Small intestine (tissue), 7 donors: ENCODE results near the gene SLC47A2. TPM values are rescaled to one million over a fixed set of nuclear protein-coding genes. Genes with fewer than 3 reads are reported as not detected.
A peak's percentile ranks its signal among the peaks of the same experiment; 100 is the strongest.

Source experiments
- DNase-seq, 2 donors: peaks; one replicate each; pipeline versions ENCODE4 v3.0.0 to v3.0.0-alpha.2; 2013
- FAIRE-seq: peaks from 2 replicates; lab custom pipeline; 2012; peaks lifted over from hg19 to GRCh38; lab: Jason Lieb, UNC
- H3K27ac ChIP-seq, 3 donors: one replicate each; pipeline ENCODE4 v1.5.1; 2013; ENCODE audit warnings: low read length in 2 of 3, mild to moderate bottlenecking in 2 of 3, control low read depth in 1 of 3, inconsistent platforms in 1 of 3, low read depth in 1 of 3, moderate library complexity in 1 of 3
- H3K27me3 ChIP-seq, 3 donors: one replicate each; pipeline ENCODE4 v1.6.1; 2013; ENCODE audit warnings: low read length in 3 of 3, inconsistent platforms in 1 of 3; ENCODE audit not compliant: control insufficient read depth in 3 of 3, insufficient read depth in 3 of 3
- H3K36me3 ChIP-seq, 3 donors: one replicate each; pipeline ENCODE4 v1.6.1; 2013; ENCODE audit warnings: low read length in 3 of 3, inconsistent platforms in 1 of 3, low read depth in 1 of 3, mild to moderate bottlenecking in 1 of 3, moderate library complexity in 1 of 3; ENCODE audit not compliant: control insufficient read depth in 3 of 3, insufficient read depth in 2 of 3
- H3K4me1 ChIP-seq, 3 donors: one replicate each; pipeline ENCODE4 v1.6.1; 2013; ENCODE audit warnings: low read length in 2 of 3, inconsistent platforms in 1 of 3, low read depth in 1 of 3, mild to moderate bottlenecking in 1 of 3, moderate library complexity in 1 of 3; ENCODE audit not compliant: control insufficient read depth in 3 of 3, insufficient read depth in 2 of 3
- H3K4me3 ChIP-seq, 3 donors: one replicate each; pipeline ENCODE4 v1.5.1; 2013; ENCODE audit warnings: low read length in 3 of 3, control low read depth in 1 of 3, inconsistent platforms in 1 of 3, low read depth in 1 of 3, mild to moderate bottlenecking in 1 of 3, moderate library complexity in 1 of 3
- H3K9me3 ChIP-seq, 2 donors: one replicate each; pipeline ENCODE4 v1.6.1; 2013; ENCODE audit warnings: low read depth in 1 of 2, low read length in 1 of 2; ENCODE audit not compliant: control insufficient read depth in 2 of 2, insufficient read depth in 1 of 2
- WGBS, 3 donors: extraction: QIAGEN DNeasy Blood & Tissue Kit; methylation state at CpG; one replicate each; pipeline ENCODE4 v1.1.7; 2013; 5-methylcytosine and 5-hydroxymethylcytosine counted together
- polyA plus RNA-seq, 4 donors: library from polyadenylated mRNA; stranded (reverse) in 3 of 4; unstranded in 1 of 4; fragments of 200-250 nt in 3 of 4; fragments of 120-200 nt in 1 of 4; gene quantifications; one replicate each; pipeline versions ENCODE4 v1.2.1 to v1.2.3, GENCODE V29; 2013
- donor health status: healthy with polysubstance abuse.
- donor health status: control.
- donor health status: control.
- donor health status: Bipolar disorder and iron deficiency.
- donor health status: healthy.

SLC47A2 gene
- polyA plus RNA-seq, 4 donors, result 0.34 to 1.1 (median 0.54) TPM

- FAIRE-seq (no peak), DNase-seq (no peak)
- Histone ChIP-seq H3K36me3 (no peaks in the 10 kb centered on the region), H3K27me3 (peaks cover 0 to 4% (median 0%) of the 10 kb centered on the region in 3 donors), H3K4me3 (no peak overlapping the region), H3K9me3 (no peaks in the 10 kb centered on the region), H3K4me1 (peaks cover 0 to 10% (median 0%) of the 10 kb centered on the region in 3 donors), H3K27ac (no peak overlapping the region)
- 93 to 97% (median 93%) methylated on average over 3 of the region's 3 CpGs for WGBS, 3 donors
These were observed 34.5 kb upstream of the SLC47A2 start for GRCh38 chr17:19750835-19751234.

- H3K9me3 ChIP-seq, result no peaks in the 10 kb centered on the region
- no peak overlapping the region for H3K4me3 ChIP-seq
- H3K4me1 ChIP-seq, result peaks cover 0 to 17% (median 0%) of the 10 kb centered on the region in 3 donors
- H3K27ac ChIP-seq, result no peak overlapping the region
- H3K27me3 ChIP-seq, result peaks cover 0 to 4% (median 0%) of the 10 kb centered on the region in 3 donors
- no peak for FAIRE-seq
- WGBS, 3 donors, result 87 to 90% (median 89%) methylated on average over 9 of the region's 9 CpGs
- no peaks in the 10 kb centered on the region for H3K36me3 ChIP-seq
- no peak for DNase-seq
These were observed 33.7 kb upstream of the SLC47A2 start for GRCh38 chr17:19750020-19750572.

GRCh38 chr17:19748807-19749193 lies 32.4 kb upstream of the SLC47A2 start:
- peaks cover 0 to 4% (median 0%) of the 10 kb centered on the region in 3 donors for H3K27me3 ChIP-seq
- 59 to 76% (median 60%) methylated on average over 13 of the region's 13 CpGs for WGBS, 3 donors
- no peaks in the 10 kb centered on the region for H3K36me3 ChIP-seq
- H3K27ac ChIP-seq, result no peak overlapping the region
- H3K4me3 ChIP-seq, result no peak overlapping the region
- DNase-seq (no peak), FAIRE-seq (no peak)
- no peaks in the 10 kb centered on the region for H3K9me3 ChIP-seq
- H3K4me1 ChIP-seq, result peaks cover 0 to 22% (median 0%) of the 10 kb centered on the region in 3 donors

- H3K27ac ChIP-seq, result no peak within 1 kb of the TSS
- WGBS, 3 donors, result 15 to 48% (median 26%) methylated on average over 25 of the region's 25 CpGs
- peaks cover 0 to 4% (median 0%) of the 10 kb centered on the region in 3 donors for H3K27me3 ChIP-seq
- FAIRE-seq (no peak), DNase-seq (peak; percentile 37 to 73)
- H3K4me1 ChIP-seq, result peaks cover 0 to 22% (median 0%) of the 10 kb centered on the region in 3 donors
- H3K36me3 ChIP-seq, result no peaks in the 10 kb centered on the region
- no peaks in the 10 kb centered on the region for H3K9me3 ChIP-seq
- no peak within 1 kb of the TSS for H3K4me3 ChIP-seq
These were observed 31.7 kb upstream of the SLC47A2 start, which contains the start of gene ALDH3A1 for GRCh38 chr17:19747829-19748806. Gene ALDH3A1, minus strand, starts transcription at chr17:19748298. Its CDS starts 3,169 bp downstream, at chr17:19745129.

- no peak for DNase-seq
- H3K27ac ChIP-seq, result no peak overlapping the region
- no peaks in the 10 kb centered on the region for H3K36me3 ChIP-seq
- H3K4me1 ChIP-seq, result peaks cover 0 to 22% (median 0%) of the 10 kb centered on the region in 3 donors
- WGBS, 3 donors, result 78 to 93% (median 91%) methylated on average over 11 to 13 of the region's 13 CpGs
- no peak overlapping the region for H3K4me3 ChIP-seq
- FAIRE-seq, result no peak
- peaks cover 0 to 4% (median 0%) of the 10 kb centered on the region in 3 donors for H3K27me3 ChIP-seq
- no peaks in the 10 kb centered on the region for H3K9me3 ChIP-seq
These were observed 30.9 kb upstream of the SLC47A2 start for GRCh38 chr17:19747159-19747719.

GRCh38 chr17:19746517-19746916 lies 30.1 kb upstream of the SLC47A2 start:
- DNase-seq (no peak), FAIRE-seq (no peak)
- Histone ChIP-seq H3K36me3 (no peaks in the 10 kb centered on the region), H3K27ac (no peak overlapping the region), H3K4me1 (peaks cover 0 to 22% (median 0%) of the 10 kb centered on the region in 3 donors), H3K27me3 (peaks cover 0 to 4% (median 0%) of the 10 kb centered on the region in 3 donors), H3K4me3 (no peak overlapping the region), H3K9me3 (no peaks in the 10 kb centered on the region)
- WGBS, 3 donors, result 86 to 91% (median 87%) methylated on average over 20 of the region's 20 CpGs

GRCh38 chr17:19744922-19745757 lies 28.8 kb upstream of the SLC47A2 start:
- peaks cover 0 to 22% (median 0%) of the 10 kb centered on the region in 3 donors for H3K4me1 ChIP-seq
- no peaks in the 10 kb centered on the region for H3K36me3 ChIP-seq
- DNase-seq, result peak; percentile 86 to 97
- peak overlapping the region; percentile 30 to 42 (median 42) for H3K4me3 ChIP-seq
- 14 to 20% (median 15%) methylated on average over 32 to 50 of the region's 50 CpGs for WGBS, 3 donors
- H3K27ac ChIP-seq, result peak overlapping the region; percentile 33 to 58 (median 50)
- no peaks in the 10 kb centered on the region for H3K9me3 ChIP-seq
- FAIRE-seq, result no peak
- peaks cover 0 to 4% (median 0%) of the 10 kb centered on the region in 3 donors for H3K27me3 ChIP-seq
